Activated CD4-positive, alpha-beta T cell treated with anti-CD3 and anti-CD28 coated beads, Interleukin-2, amount 10 ng/mL, durations not matched to agents 24 days and 14 days (primary cell): ENCODE measurements around the gene GABARAP. TPM values are rescaled to one million over a fixed set of nuclear protein-coding genes. Genes with fewer than 3 reads are reported as not detected.

ENCODE experiments used
- DNase-seq: peaks from one replicate; pipeline ENCODE4 v3.0.0; 2022
- H3K27ac Mint-ChIP-seq: one replicate; pipeline ENCODE4 v1.8.0; 2022; ENCODE audit warnings: mild to moderate bottlenecking, mixed read lengths
- H3K27me3 Mint-ChIP-seq: one replicate; pipeline ENCODE4 v1.8.0; 2022; ENCODE audit warnings: mixed read lengths
- H3K36me3 Mint-ChIP-seq: one replicate; pipeline ENCODE4 v1.8.0; 2022; ENCODE audit warnings: low read depth, mild to moderate bottlenecking, mixed read lengths
- H3K4me1 Mint-ChIP-seq: one replicate; pipeline ENCODE4 v1.8.0; 2021; ENCODE audit warnings: mixed read lengths
- H3K4me3 Mint-ChIP-seq: one replicate; pipeline ENCODE4 v1.8.0; 2022; ENCODE audit warnings: mild to moderate bottlenecking, moderate library complexity, mixed read lengths
- H3K9me3 Mint-ChIP-seq: one replicate; pipeline ENCODE4 v1.8.0; 2021; ENCODE audit warnings: mixed read lengths
- intact Hi-C: fragments of 100-400 bp; cut with micrococcal nuclease; formaldehyde crosslinking; loops from one replicate; pipeline ENCODE4 v1.15.1; 2023
- total RNA-seq: library from RNA; stranded (reverse); gene quantifications from 2 replicates; pipeline ENCODE4 v1.2.3, GENCODE V29; 2022

The GABARAP gene
- total RNA-seq, 1 donor from 2014 or later = 124 TPM

GRCh38 chr17:7240375-7240774 lies 1.9 kb downstream of the GABARAP start:
- Mint-ChIP-seq H3K4me1 (peaks cover 50% of the 10 kb centered on the region), H3K27ac (peak overlapping the region; percentile 95), H3K4me3 (peak overlapping the region; percentile 99), H3K9me3 (no peaks in the 10 kb centered on the region), H3K36me3 (peaks cover 50% of the 10 kb centered on the region), H3K27me3 (no peaks in the 10 kb centered on the region)
- DNase-seq = no peak
- intact Hi-C loops = no loop called here

- Mint-ChIP-seq H3K27ac (peak within 1 kb of the TSS; percentile 95), H3K9me3 (no peaks in the 10 kb centered on the region), H3K4me3 (peak within 1 kb of the TSS; percentile 99), H3K4me1 (peaks cover 59% of the 10 kb centered on the region), H3K36me3 (peaks cover 54% of the 10 kb centered on the region), H3K27me3 (peaks cover 2% of the 10 kb centered on the region)
- intact Hi-C loops = loop anchor here (1.0 to 10.0 kb wide), 5 partner anchors 13 to 915 kb away; partner anchors contain the start of genes EIF5A, ELP5 and PER1
- DNase-seq = peak; percentile 99
These were observed 2.9 kb downstream of the GABARAP start, which contains the start of gene PHF23 for GRCh38 chr17:7239091-7240027. PHF23 (minus strand) TSS chr17:7239457; CDS start chr17:7239279, 178 bp downstream.

GRCh38 chr17:7238420-7239090 lies 3.7 kb downstream of the GABARAP start:
- peak; percentile 76 for DNase-seq

GRCh38 chr17:7237761-7238419 lies 4.4 kb downstream of the GABARAP start:
- H3K36me3 Mint-ChIP-seq = peaks cover 49% of the 10 kb centered on the region
- intact Hi-C loops = loop anchor here (10.0 kb wide), 2 partner anchors 607 to 917 kb away; partner anchors contain the start of gene PER1
- H3K27ac Mint-ChIP-seq = peak overlapping the region; percentile 95
- peaks cover 63% of the 10 kb centered on the region for H3K4me1 Mint-ChIP-seq
- peak; percentile 94 for DNase-seq
- H3K27me3 Mint-ChIP-seq = peaks cover 2% of the 10 kb centered on the region
- no peaks in the 10 kb centered on the region for H3K9me3 Mint-ChIP-seq
- peak overlapping the region; percentile 99 for H3K4me3 Mint-ChIP-seq

More at GRCh38 chr17:7238420-7239090, 3.7 kb downstream of the GABARAP start:
- Mint-ChIP-seq H3K27me3 (peaks cover 2% of the 10 kb centered on the region), H3K36me3 (peaks cover 53% of the 10 kb centered on the region), H3K4me3 (peak overlapping the region; percentile 99), H3K9me3 (no peaks in the 10 kb centered on the region), H3K4me1 (peaks cover 62% of the 10 kb centered on the region), H3K27ac (peak overlapping the region; percentile 95)
- intact Hi-C loops = loop anchor here (1.0 to 10.0 kb wide), 5 partner anchors 14 to 916 kb away; partner anchors contain the start of genes EIF5A, ELP5 and PER1

- Mint-ChIP-seq H3K9me3 (no peaks in the 10 kb centered on the region), H3K36me3 (peaks cover 49% of the 10 kb centered on the region), H3K27me3 (peaks cover 2% of the 10 kb centered on the region), H3K4me1 (peaks cover 64% of the 10 kb centered on the region), H3K4me3 (peak overlapping the region; percentile 99), H3K27ac (peak overlapping the region; percentile 95)
- intact Hi-C loops = loop anchor here (10.0 kb wide), 2 partner anchors 607 to 917 kb away; partner anchors contain the start of gene PER1
- DNase-seq = no peak
These were observed 4.9 kb downstream of the GABARAP start for GRCh38 chr17:7237266-7237760.

GRCh38 chr17:7236808-7237207 lies 5.4 kb downstream of the GABARAP start:
- no peak for DNase-seq
- Mint-ChIP-seq H3K9me3 (no peaks in the 10 kb centered on the region), H3K27me3 (peaks cover 2% of the 10 kb centered on the region), H3K36me3 (peaks cover 52% of the 10 kb centered on the region), H3K27ac (peak overlapping the region; percentile 95), H3K4me1 (peaks cover 65% of the 10 kb centered on the region), H3K4me3 (peak overlapping the region; percentile 99)
- intact Hi-C loops = loop anchor here (10.0 kb wide), 2 partner anchors 608 to 918 kb away; partner anchors contain the start of gene PER1

- peaks cover 49% of the 10 kb centered on the region for H3K36me3 Mint-ChIP-seq
- peaks cover 2% of the 10 kb centered on the region for H3K27me3 Mint-ChIP-seq
- no peaks in the 10 kb centered on the region for H3K9me3 Mint-ChIP-seq
- H3K27ac Mint-ChIP-seq = peak overlapping the region; percentile 94
- DNase-seq = peak; percentile 67
- peak overlapping the region; percentile 37 for H3K4me3 Mint-ChIP-seq
- intact Hi-C loops = loop anchor here (10.0 kb wide), 2 partner anchors 609 to 919 kb away; partner anchors contain the start of gene PER1
- peaks cover 57% of the 10 kb centered on the region for H3K4me1 Mint-ChIP-seq
These were observed 6.3 kb downstream of the GABARAP start for GRCh38 chr17:7235693-7236665.

- Mint-ChIP-seq H3K27me3 (peaks cover 2% of the 10 kb centered on the region), H3K27ac (peak within 1 kb of the TSS; percentile 94), H3K9me3 (no peaks in the 10 kb centered on the region), H3K4me1 (peaks cover 47% of the 10 kb centered on the region), H3K36me3 (peaks cover 51% of the 10 kb centered on the region), H3K4me3 (peak within 1 kb of the TSS; percentile 99)
- peak; percentile 98 for DNase-seq
- intact Hi-C loops = loop anchor here (1.0 to 10.0 kb wide), 4 partner anchors 15 to 920 kb away; partner anchors contain the start of genes ACADVL, DLG4 and PER1
These were observed 7.9 kb downstream of the GABARAP start, which contains the start of gene DVL2 for GRCh38 chr17:7234083-7234951. DVL2 (minus strand) TSS chr17:7234517; CDS start chr17:7234262, 255 bp downstream.

- H3K36me3 Mint-ChIP-seq = peaks cover 52% of the 10 kb centered on the region
- H3K9me3 Mint-ChIP-seq = no peaks in the 10 kb centered on the region
- DNase-seq = no peak
- intact Hi-C loops = loop anchor here (1.0 to 10.0 kb wide), 4 partner anchors 14 to 921 kb away; partner anchors contain the start of genes ACADVL, DLG4 and PER1
- peaks cover 47% of the 10 kb centered on the region for H3K4me1 Mint-ChIP-seq
- H3K27ac Mint-ChIP-seq = peak overlapping the region; percentile 94
- H3K27me3 Mint-ChIP-seq = peaks cover 2% of the 10 kb centered on the region
- H3K4me3 Mint-ChIP-seq = peak overlapping the region; percentile 99
These were observed 8.6 kb downstream of the GABARAP start for GRCh38 chr17:7233701-7234082.

GRCh38 chr17:7232114-7232513 lies 10.1 kb downstream of the GABARAP start:
- H3K9me3 Mint-ChIP-seq = no peaks in the 10 kb centered on the region

GRCh38 chr17:7229504-7229903 lies 12.7 kb downstream of the GABARAP start:
- Mint-ChIP-seq H3K4me1 (peaks cover 27% of the 10 kb centered on the region), H3K27me3 (peaks cover 2% of the 10 kb centered on the region), H3K27ac (no peak overlapping the region), H3K36me3 (peaks cover 46% of the 10 kb centered on the region), H3K4me3 (no peak overlapping the region), H3K9me3 (no peaks in the 10 kb centered on the region)
- intact Hi-C loops = no loop called here
- no peak for DNase-seq

More at GRCh38 chr17:7232114-7232513, 10.1 kb downstream of the GABARAP start:
- Mint-ChIP-seq H3K27ac (no peak overlapping the region), H3K4me3 (peak overlapping the region; percentile 27), H3K36me3 (peaks cover 58% of the 10 kb centered on the region), H3K4me1 (peaks cover 48% of the 10 kb centered on the region), H3K27me3 (peaks cover 2% of the 10 kb centered on the region)
- DNase-seq = no peak
- intact Hi-C loops = loop anchor here (10.0 kb wide), 2 partner anchors 613 to 923 kb away; partner anchors contain the start of gene PER1
